HepG2 (cell line): Measurements from ENCODE around the gene WDR5B. TPM values are rescaled to one million over a fixed set of nuclear protein-coding genes. Genes with fewer than 3 reads are reported as not detected.

Source experiments
- ATAC-seq: fragments of 200-7000 bp; cut with Tn5 transposase; 3 replicates; pipeline ENCODE4 v1.9.1; 2020; ENCODE audit warnings: mild to moderate bottlenecking, moderate library complexity
- BruUV-seq: library from RNA; stranded (reverse); fragments of 400-500 nt; replicated peaks from 2 replicates; lab custom pipeline; 2021; lab: Mats Ljungman, UMichigan
- CTCF ChIA-PET: fragments of 300-600 bp; formaldehyde crosslinking; extraction: SDS; loops from one replicate; lab custom pipeline; 2021; ENCODE audit warnings: low total read pairs, inconsistent platforms, low intra/inter-chr PET ratio; lab: Yijun Ruan, JAX
- POLR2A ChIA-PET: fragments of 350-600 bp; sonication (Branson Sonifier 250); formaldehyde crosslinking; loops from one replicate; lab custom pipeline; 2020; ENCODE audit warnings: antibody characterized with exemption, inconsistent platforms; lab: Yijun Ruan, JAX
- DNase-seq: peaks from one replicate; pipeline ENCODE4 v3.0.0-alpha.2; 2015; ENCODE audit warnings: low spot score
- FAIRE-seq: peaks from 3 replicates; lab custom pipeline; 2011; peaks lifted over from hg19 to GRCh38; lab: Jason Lieb, UNC
- H2AFZ ChIP-seq: one replicate; pipeline ENCODE4 v1.6.1; 2011; ENCODE audit warnings: low read length, inconsistent platforms
- H3K27ac ChIP-seq: fragments of 300-600 bp; 3 replicates; pipeline ENCODE4 v1.8.0; 2011; ENCODE audit warnings: mixed run types, mild to moderate bottlenecking, mixed read lengths, low read length, inconsistent platforms; ENCODE audit not compliant: insufficient read depth; ENCODE audit errors: extremely low read length
- H3K27me3 ChIP-seq, 2 experiments: fragments of 200-600 bp in 1 of 2; 2 replicates in 1 of 2; 3 replicates in 1 of 2; pipeline versions ENCODE4 v1.6.0 to v1.8.0; 2011; ENCODE audit warnings: low read length in 2 of 2, mild to moderate bottlenecking in 2 of 2, moderate library complexity in 2 of 2, inconsistent platforms in 1 of 2; ENCODE audit not compliant: insufficient read depth in 2 of 2, control insufficient read depth in 1 of 2
- H3K36me3 ChIP-seq, 2 experiments: fragments of 200-600 bp in 1 of 2; replicated peaks in 1 of 2; 2 replicates in 1 of 2; 3 replicates in 1 of 2; pipeline versions ENCODE4 v1.5.1 to v1.8.0; 2011; ENCODE audit warnings: low read length in 2 of 2, inconsistent platforms in 1 of 2; ENCODE audit not compliant: insufficient read depth in 2 of 2, control insufficient read depth in 1 of 2
- H3K4me1 ChIP-seq: 2 replicates; pipeline ENCODE4 v1.5.1; 2012; ENCODE audit warnings: low read length, inconsistent platforms; ENCODE audit not compliant: insufficient read depth
- H3K4me2 ChIP-seq: 2 replicates; pipeline ENCODE4 v1.6.0; 2011; ENCODE audit warnings: low read depth, low read length, inconsistent platforms
- H3K4me3 ChIP-seq, 3 experiments: fragments of 200-600 bp in 1 of 3; sonication (generic), shearing (Covaris generic) in 1 of 3; replicated peaks in 1 of 3; 2 replicates each; pipeline ENCODE4 v1.5.1; 2011 to 2016; ENCODE audit warnings: low read length in 3 of 3, inconsistent platforms in 2 of 3, low read depth in 2 of 3, mild to moderate bottlenecking in 2 of 3, control low read depth in 1 of 3, mixed read lengths in 1 of 3; ENCODE audit not compliant: insufficient read depth in 1 of 3
- H3K79me2 ChIP-seq: one replicate; pipeline ENCODE4 v1.6.1; 2011; ENCODE audit warnings: low read length, inconsistent platforms; ENCODE audit not compliant: insufficient read depth
- H3K9ac ChIP-seq: 2 replicates; pipeline ENCODE4 v1.6.0; 2011; ENCODE audit warnings: mild to moderate bottlenecking, low read depth, low read length, inconsistent platforms; ENCODE audit not compliant: insufficient read depth
- H3K9me3 ChIP-seq: 2 replicates; pipeline ENCODE4 v1.5.1; 2012; ENCODE audit warnings: mild to moderate bottlenecking, low read length
- H4K20me1 ChIP-seq: 2 replicates; pipeline ENCODE4 v1.6.0; 2011; ENCODE audit warnings: inconsistent platforms, mild to moderate bottlenecking, low read length, moderate library complexity; ENCODE audit not compliant: insufficient read depth
- ARHGAP35 ChIP-seq: sonication (generic); formaldehyde crosslinking; IDR thresholded peaks from 2 replicates; pipeline ENCODE4 v1.9.0; 2022; ENCODE audit warnings: mild to moderate bottlenecking, inconsistent platforms, moderate library complexity, missing genetic modification reagents, borderline replicate concordance
- CAMTA2 ChIP-seq: sonication (generic); formaldehyde crosslinking; IDR thresholded peaks from 2 replicates; pipeline ENCODE4 v1.4.0; 2020; ENCODE audit warnings: mild to moderate bottlenecking, missing genetic modification reagents, borderline replicate concordance
- PAWR ChIP-seq: sonication (generic); formaldehyde crosslinking; IDR thresholded peaks from 2 replicates; pipeline ENCODE4 v1.4.0; 2020; ENCODE audit warnings: missing genetic modification reagents, mild to moderate bottlenecking, borderline replicate concordance
- SAP130 ChIP-seq: IDR thresholded peaks from 2 replicates; pipeline ENCODE4 v1.6.1; 2016; ENCODE audit warnings: low read depth
- SKI ChIP-seq: fragments of 450-650 bp; IDR thresholded peaks from one replicate; pipeline ENCODE4 v1.6.1; 2018; ENCODE audit warnings: mild to moderate bottlenecking; ENCODE audit not compliant: partially characterized antibody
- TBX2 ChIP-seq: sonication (generic); formaldehyde crosslinking; IDR thresholded peaks from 2 replicates; pipeline ENCODE4 v1.5.0; 2020; ENCODE audit warnings: missing genetic modification reagents, mild to moderate bottlenecking, borderline replicate concordance
- TIGD3 ChIP-seq: sonication (generic); formaldehyde crosslinking; IDR thresholded peaks from 2 replicates; pipeline ENCODE4 v1.5.1; 2020; ENCODE audit warnings: mild to moderate bottlenecking, missing genetic modification reagents, borderline replicate concordance
- TOPORS ChIP-seq: sonication (generic); formaldehyde crosslinking; IDR thresholded peaks from 2 replicates; pipeline ENCODE4 v1.8.0; 2023; ENCODE audit warnings: mild to moderate bottlenecking, missing genetic modification reagents
- ZNF431 ChIP-seq: sonication (generic); formaldehyde crosslinking; IDR thresholded peaks from 2 replicates; pipeline ENCODE4 v1.9.0; 2022; ENCODE audit warnings: missing genetic modification reagents, low read depth, mild to moderate bottlenecking, borderline replicate concordance
- ZNF710 ChIP-seq: sonication (generic); formaldehyde crosslinking; IDR thresholded peaks from 2 replicates; pipeline ENCODE4 v1.5.0; 2020; ENCODE audit warnings: mild to moderate bottlenecking, missing genetic modification reagents, borderline replicate concordance
- ZNF777 ChIP-seq: sonication (generic); formaldehyde crosslinking; IDR thresholded peaks from 2 replicates; pipeline ENCODE4 v1.4.0; 2020; ENCODE audit warnings: missing genetic modification reagents
- ZSCAN20 ChIP-seq: sonication (generic); formaldehyde crosslinking; IDR thresholded peaks from 2 replicates; pipeline ENCODE4 v1.4.0; 2020; ENCODE audit warnings: missing genetic modification reagents, mild to moderate bottlenecking, borderline replicate concordance
- ZSCAN21 ChIP-seq: sonication (generic); formaldehyde crosslinking; IDR thresholded peaks from 2 replicates; pipeline ENCODE4 v1.8.0; 2022; ENCODE audit warnings: mild to moderate bottlenecking, missing genetic modification reagents, moderate library complexity, borderline replicate concordance
- in situ Hi-C: cut with HindIII; loops from 2 replicates; pipeline ENCODE4 v1.10.0; 2017; ENCODE audit warnings: low pct_unique_long_range_greater_than_20kb; ENCODE audit not compliant: extremely low pct_ligation_motif_present
- intact Hi-C: fragments of 100-400 bp; cut with micrococcal nuclease; formaldehyde crosslinking; loops from one replicate; pipeline ENCODE4 v1.10.0; 2022; ENCODE audit not compliant: unreplicated experiment
- polyA plus RNA-seq, 8 experiments: library from polyadenylated mRNA; depleted of rRNA in 3 of 8; stranded (reverse) in 7 of 8; unstranded in 1 of 8; fragments of >200 nt; fragmentation: Illumina TruSeq in 4 of 8; extraction: Trizol in 4 of 8; gene quantifications; 2 replicates each; pipeline versions ENCODE4 v1.2.1 to v1.2.3, GENCODE V29; 2011 to 2016; ENCODE audit warnings: low read depth in 4 of 8, missing spikeins in 1 of 8, mixed read lengths in 1 of 8; ENCODE audit not compliant: insufficient read depth in 1 of 8
- total RNA-seq, 5 experiments: library from RNA; depleted of rRNA; stranded (reverse); fragments of >200 nt; fragmentation: Illumina TruSeq; extraction: Trizol; gene quantifications; 2 replicates each; pipeline ENCODE4 v1.2.3, GENCODE V29; 2016; ENCODE audit warnings: low read depth in 1 of 5
- TF ChIP-seq, protein P1 (sequence below): sonication (generic); formaldehyde crosslinking; IDR thresholded peaks from 2 replicates; pipeline ENCODE4 v1.8.0; 2022; ENCODE audit warnings: missing genetic modification reagents, mild to moderate bottlenecking, moderate library complexity, borderline replicate concordance

WDR5B gene
- total and polyA plus RNA-seq, 2 of the 13 experiments (the other 11 are each of a cell fraction or from before 2014, with no cell fraction given) = 2.5 to 3.6 TPM

- Histone ChIP-seq H3K9ac (no peak overlapping the region), H3K4me2 (peak overlapping the region; percentile 25; the same call in 1 of the 2 replicates), H4K20me1 (0 out of 2 replicates have a peak, but pooled peaks cover 7% of the 10 kb centered on the region), H3K27me3 (no peaks in the 10 kb centered on the region; a peak in 1 of 5 replicates), H2AFZ (no peak overlapping the region)
- no peak for ATAC-seq
- POLR2A ChIA-PET = no interaction called here
- no peak for TF ChIP-seq SAP130 (CRISPR knock-in tag)
- TF ChIP-seq ZNF710 (CRISPR knock-in tag) = no peak
- no peak for TF ChIP-seq PAWR (CRISPR knock-in tag)
- no peak for TF ChIP-seq SKI
- no peak for TF ChIP-seq ZNF777 (CRISPR knock-in tag)
- TF ChIP-seq TIGD3 (CRISPR knock-in tag) = no peak
- TF ChIP-seq, protein P1, sequence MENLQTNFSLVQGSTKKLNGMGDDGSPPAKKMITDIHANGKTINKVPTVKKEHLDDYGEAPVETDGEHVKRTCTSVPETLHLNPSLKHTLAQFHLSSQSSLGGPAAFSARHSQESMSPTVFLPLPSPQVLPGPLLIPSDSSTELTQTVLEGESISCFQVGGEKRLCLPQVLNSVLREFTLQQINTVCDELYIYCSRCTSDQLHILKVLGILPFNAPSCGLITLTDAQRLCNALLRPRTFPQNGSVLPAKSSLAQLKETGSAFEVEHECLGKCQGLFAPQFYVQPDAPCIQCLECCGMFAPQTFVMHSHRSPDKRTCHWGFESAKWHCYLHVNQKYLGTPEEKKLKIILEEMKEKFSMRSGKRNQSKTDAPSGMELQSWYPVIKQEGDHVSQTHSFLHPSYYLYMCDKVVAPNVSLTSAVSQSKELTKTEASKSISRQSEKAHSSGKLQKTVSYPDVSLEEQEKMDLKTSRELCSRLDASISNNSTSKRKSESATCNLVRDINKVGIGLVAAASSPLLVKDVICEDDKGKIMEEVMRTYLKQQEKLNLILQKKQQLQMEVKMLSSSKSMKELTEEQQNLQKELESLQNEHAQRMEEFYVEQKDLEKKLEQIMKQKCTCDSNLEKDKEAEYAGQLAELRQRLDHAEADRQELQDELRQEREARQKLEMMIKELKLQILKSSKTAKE = no peak
- TF ChIP-seq ZNF431 (CRISPR knock-in tag) = no peak
- no peak for TF ChIP-seq CAMTA2 (CRISPR knock-in tag)
- no peak for TF ChIP-seq TOPORS (CRISPR knock-in tag)
- no peak for TF ChIP-seq ZSCAN20 (CRISPR knock-in tag)
- no peak for TF ChIP-seq TBX2 (CRISPR knock-in tag)
- TF ChIP-seq ARHGAP35 (CRISPR knock-in tag) = no peak
- no peak for TF ChIP-seq ZSCAN21
- TF ChIP-seq, all 625 proteins: peak for 0
- no peak for DNase-seq
- FAIRE-seq = no peak
- CTCF ChIA-PET = no interaction called here
- Histone ChIP-seq H3K27ac (no peak overlapping the region), H3K4me3 (no peak overlapping the region), H3K36me3 (peaks cover 0 to 9% of the 10 kb centered on the region in 2 experiments; a peak in 2 of 5 replicates), H3K9me3 (no peaks in the 10 kb centered on the region), H3K4me1 (peaks cover 89% of the 10 kb centered on the region), H3K79me2 (peaks cover 91% of the 10 kb centered on the region)
- BruUV-seq = no TSS peak
- in situ Hi-C loops = no loop called here
- intact Hi-C loops = loop anchor here (10.0 kb wide), 1 partner anchor 844 kb away; the partner anchor contains the start of gene POLQ
These were observed 26.7 kb downstream of the WDR5B start for GRCh38 chr3:122389197-122389596.
